Left forelimb (tissue), 1 donor: ENCODE data around the gene STK4.

ENCODE experiments used
- DNase-seq: peaks from one replicate; pipeline ENCODE4 v3.0.0-alpha.2; 2018; ENCODE audit warnings: low spot score

STK4 gene

DNA sequence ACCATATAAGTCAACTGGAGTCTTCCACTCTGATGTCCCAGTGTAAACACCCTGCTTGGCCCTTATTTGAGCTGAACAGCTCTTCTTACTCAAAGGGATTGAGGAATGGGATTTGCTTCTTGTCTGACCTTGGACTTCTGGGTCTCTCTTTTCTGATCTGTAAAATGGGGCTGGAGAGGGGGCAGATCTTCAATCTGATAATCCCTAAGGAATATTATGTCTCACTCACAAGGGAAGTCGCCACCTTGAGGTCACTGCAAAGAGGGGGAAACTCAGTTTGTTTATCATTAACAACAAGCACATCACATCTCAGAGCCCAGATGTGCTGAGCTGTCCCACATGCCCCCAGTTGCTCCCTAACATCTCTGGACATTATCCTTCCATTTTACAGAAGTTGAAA, 119.6 kb downstream of the STK4 start:
- DNase-seq = no peak

DNA sequence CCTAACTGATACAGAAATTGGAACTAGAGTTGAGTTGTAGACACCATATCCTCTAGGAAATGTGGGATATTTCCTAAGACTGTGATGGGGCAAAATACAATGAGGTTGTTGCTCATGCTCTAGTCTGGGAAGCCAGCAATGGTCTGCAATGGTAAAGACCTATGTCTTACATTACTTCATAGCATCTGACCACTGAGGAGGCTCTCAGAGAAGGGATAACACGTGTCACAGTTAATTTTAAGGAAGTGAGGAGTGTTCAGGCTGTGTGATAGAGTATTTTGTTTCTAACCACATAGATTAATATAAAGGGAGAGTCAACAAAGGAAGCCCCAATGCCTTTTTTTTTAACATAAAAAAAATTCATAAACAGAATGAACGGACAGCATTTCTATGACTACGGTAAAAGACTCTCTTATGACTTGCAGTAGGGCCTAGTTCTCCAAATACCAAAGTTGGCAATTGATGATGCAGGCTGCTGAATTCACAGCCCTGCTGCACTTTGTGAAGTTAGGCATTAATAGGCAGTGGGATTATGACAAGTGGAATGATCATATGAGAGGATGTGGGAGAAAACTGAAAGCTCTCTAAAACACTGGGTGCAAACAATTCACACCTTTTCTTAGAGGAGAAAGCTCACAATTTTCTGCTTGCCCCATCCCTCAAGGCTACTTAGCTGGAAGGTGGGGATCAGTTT, 120.9 kb downstream of the STK4 start:
- DNase-seq = no peak

DNA sequence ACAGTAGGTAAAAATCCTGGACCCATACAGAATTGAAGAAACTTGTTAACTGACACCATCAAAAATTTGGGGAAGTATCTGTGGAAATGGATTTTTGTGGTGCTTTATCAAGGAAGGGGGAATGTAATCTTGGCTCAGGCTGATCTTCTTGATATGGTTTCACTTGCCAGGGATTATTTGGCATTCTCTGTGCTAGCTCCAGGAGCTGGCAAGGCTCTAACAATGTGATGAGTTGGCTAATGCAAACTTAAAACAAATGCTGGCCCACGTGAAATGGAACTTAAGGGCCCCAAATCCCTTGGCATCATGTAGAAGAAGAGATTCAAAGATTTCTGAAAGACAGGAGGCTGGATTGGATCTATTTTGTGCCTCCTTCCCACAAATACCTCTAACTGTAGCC, 121.5 kb downstream of the STK4 start:
- no peak for DNase-seq

DNA sequence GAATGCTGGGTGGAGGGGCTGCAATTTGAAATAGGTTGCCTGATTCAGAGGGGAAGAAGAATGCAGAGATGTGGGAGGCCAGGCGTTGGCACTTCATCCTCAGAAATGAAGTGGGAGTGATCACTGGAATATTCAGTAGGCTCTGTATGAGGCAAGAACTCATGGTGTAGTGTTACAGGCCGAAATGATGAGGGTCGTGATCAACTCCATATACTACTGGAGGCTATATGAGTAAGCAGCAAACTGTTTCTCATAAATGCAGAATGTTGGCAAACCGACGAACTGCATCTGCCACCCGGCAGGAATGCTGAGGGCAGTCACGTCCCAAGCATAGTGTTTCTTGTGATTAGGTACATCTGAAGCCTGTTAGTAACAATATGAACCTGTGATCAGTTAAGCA, 121.9 kb downstream of the STK4 start:
- no peak for DNase-seq

DNA sequence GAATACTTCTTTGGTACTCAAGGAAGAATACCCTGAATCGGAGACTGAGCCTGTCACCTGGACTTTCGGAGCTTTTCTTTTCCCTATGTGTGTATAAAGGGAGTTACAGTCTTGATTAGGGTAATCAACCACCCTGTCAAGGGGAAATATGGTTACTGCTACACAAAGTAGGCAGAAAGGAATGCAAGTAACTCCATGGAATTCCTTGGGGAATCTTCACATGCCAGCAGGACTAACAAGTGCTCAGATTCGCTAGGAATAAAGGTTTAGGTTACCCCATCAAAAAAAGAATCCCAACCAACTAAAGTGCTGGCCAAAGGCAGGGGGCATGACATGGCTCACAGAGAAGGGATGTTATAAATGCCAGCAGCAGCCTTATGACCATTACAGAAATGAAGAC, 124.2 kb downstream of the STK4 start:
- DNase-seq = no peak

DNA sequence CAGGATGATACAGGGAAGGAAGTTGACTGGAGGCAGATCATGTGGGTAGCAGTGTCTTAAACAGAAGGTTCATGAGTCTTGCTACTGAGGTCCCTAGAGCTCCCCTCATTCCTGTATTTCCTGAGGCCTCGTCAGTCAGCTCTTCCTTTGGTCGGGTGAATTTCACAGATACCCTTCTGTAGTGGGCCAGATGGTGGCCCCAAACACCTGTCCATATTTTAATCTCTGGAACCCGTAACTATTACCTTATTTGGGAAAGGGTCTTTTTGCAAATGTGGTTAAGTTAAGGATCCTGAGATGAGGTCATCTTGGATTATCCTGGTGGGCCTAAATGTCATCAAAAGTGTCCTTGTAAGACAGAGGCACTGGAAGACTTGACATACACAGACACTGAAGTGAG, 125.1 kb downstream of the STK4 start:
- no peak for DNase-seq

DNA sequence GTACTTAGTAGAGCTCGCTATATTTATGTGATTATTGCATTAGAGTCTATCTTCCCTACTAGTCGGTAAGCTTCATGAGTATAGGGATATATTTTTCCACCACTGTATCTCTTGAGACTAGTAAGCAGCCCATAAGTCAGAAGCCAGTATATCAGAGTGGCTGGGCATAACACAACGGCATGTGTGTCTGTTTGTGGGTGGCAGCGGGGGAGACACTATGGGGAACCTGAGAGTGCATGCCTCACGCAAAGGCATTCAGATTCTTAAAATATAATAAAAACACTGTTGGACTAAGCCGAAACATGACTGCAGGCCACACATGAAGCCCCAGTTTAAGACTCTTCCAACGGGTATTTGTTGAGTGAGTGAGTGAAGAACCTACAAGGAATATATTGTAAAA, 126.6 kb downstream of the STK4 start:
- no peak for DNase-seq

DNA sequence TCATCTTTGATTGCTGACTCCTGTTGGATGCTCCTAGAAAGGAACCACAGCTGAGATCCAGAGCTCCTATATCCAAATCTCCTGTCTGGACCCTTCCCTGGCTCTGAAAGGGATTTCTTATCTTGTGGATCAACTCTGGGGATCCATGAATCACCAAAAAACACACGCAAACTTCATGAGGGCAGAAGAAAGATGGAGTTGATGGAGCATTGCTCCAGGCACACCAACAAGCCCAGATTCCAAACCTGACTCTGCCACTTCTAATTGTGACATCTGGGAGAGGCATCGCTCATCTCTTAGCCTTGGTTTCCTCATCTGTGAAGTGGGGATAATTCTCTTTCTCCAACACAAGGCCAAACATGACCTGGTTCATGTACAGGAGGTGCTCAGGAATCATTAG, 127.9 kb downstream of the STK4 start:
- no peak for DNase-seq

DNA sequence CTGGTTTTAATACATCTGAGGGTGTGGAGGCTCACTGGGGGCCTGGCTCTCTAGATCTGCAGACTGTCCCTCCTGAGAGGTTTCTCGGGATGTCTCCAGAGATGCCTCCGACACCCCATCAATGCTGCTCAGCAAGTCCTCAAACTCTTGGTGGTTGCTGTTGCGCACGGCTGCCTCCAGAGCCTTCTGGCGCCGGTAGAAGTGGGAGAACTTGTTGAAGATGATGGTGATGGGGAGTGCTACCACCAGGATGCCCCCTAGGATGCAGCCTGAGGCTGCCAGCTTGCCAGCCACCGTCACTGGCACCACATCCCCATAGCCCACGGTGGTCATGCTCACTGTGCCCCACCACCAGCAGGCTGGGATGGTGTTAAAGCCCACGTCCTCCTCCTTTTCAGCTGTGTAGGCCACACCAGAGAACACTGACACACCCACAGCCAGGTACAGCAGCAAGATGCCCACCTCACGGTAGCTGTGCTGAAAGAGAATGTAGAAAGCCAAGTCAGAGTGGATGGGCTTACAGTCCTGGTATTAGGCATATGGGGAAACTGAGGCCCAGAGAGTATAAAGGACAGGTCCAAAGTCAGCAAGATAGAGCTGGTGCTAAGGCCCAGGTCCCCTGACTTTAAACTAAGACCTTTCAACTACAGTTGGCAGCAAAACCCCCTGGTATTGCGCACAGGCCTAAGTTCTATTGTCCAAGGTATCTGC, 128.7 kb downstream of the STK4 start:
- no peak for DNase-seq

DNA sequence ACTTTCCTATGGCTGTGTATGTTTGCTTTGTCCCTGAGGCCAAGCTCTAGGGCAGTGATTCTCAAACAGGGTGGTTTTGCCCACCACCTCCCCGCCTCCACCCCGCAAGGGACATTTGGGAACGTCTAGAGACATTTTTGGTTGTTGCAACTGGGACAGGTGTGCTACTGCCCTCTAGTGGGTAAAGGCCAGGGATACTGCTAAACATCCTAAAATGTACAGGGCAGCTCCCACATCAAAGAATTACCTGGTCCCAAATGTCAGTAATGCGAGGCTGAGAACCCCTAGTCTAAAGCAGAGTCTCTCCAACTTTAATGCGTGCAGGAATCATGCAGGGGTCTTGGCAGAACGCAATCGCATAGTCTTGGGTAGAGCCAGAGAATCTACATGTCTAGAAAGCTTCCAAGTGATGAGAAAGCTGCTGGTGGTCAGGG, 129.5 kb downstream of the STK4 start:
- DNase-seq = no peak

DNA sequence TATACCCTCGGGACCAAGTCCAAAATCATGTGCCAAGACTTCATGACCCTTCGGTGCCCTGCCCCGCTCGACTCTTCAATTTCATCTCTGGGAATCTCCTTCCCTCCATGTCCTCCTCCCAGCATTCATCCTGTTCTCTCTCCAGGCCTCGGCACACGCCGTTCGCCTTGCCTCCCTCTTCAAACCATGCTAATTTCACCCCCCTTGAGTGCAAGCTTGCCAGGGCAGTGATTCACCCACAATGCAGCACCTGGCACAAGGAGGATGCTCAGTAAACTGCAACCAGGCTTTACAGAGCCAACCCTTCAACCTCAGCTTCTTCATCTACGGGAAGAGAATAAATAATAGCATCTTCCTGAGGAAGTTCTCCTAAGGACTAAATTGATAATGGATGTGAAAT, 130.5 kb downstream of the STK4 start:
- DNase-seq = no peak

DNA sequence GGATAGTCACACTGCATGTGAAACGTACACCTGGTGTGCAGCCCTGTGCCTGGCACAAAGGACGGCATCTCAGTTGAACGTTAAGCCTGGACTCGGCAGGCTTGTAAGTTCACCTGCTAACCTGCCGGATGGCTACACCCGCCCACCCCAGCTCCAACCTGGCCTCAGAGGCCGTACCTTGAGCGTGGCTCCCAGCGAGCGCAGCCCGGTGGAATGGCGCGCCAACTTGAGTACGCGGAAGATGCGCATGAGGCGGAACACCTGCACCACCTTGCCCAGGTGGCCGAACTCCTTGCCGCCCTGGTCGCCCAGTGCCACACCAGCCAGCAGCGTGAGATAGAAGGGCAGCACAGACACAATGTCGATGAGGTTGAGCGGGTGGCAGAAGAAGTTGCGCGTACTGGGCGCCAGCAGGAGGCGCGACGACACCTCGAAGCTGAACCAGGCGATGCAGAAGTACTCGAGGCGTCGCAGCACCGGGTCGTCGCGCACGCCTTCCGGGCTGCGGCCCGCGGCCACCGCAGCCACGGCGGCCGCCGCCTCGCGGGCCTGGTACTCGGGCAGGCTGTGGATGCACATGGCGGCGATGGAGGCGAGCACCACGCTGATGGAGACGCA, 131.3 kb downstream of the STK4 start:
- DNase-seq = no peak

DNA sequence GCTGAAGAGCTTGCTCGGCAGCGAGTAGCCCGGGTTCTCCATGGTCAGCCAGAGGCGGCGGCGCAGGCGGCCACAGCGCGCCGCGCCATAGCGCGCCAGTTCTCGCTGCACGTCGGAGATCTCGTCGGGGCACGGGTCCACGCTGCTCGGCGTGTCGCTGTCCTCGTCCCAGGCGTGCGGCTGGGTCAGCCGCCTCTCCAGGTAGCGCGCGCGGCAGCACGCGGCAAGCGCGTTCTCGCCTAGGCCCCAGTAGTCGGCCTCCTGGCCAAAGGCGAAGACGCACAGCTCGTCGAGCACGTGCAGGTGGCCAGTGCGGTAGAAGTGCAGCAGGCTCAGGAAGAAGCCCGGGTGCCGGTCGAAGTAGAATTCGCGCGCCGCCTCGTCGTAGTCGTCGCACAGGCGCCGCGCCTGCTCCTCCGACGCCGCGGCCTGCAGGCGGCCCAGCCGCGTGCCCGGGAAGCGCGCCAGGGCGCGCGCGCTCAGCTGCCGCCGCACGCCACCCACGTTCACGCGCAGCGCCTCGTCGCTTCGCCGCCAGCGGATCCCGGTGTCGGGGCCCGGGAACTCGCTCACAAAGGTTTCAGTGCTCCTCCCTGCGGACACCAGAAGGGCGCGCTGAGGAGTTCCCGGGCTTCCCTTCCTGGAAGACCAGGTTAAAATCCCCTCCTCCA, 131.9 kb downstream of the STK4 start:
- DNase-seq = no peak

DNA sequence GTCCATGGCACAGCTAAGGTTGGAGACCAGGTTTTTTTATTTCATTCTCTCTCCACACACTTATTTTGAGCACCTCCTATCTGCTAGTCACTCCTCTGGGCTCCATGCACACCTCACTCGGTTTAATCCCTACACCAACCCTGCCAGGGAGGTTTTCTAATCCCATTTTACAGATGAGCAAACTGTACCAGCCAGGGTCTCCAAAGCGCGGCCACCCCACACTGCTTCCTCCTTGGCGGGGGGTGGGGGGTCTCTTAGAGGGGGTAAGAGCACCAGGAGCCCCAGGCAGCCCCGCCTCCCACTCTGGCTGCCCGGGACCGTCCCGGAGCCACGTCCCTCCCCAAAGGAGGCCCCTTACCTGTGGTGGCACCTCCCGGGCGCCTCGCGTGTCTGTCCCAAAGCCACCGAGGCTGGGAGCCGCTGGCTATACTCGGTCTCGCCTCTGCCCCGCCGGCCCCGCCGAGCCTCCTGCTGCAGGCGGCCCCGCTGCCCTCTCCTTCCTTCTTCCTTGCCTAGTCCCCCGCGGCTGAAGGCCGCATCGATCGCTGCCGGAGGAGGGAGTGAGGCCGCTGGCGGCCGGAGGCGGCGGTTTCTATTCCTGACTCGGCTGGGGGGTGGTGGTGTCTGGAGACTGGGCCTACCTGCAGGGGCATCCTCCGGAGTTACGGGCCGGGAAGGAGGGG, 134.4 kb downstream of the STK4 start, which contains the start of gene KCNS1:
Gene KCNS1 (minus strand): TSS at position 565 of the 683 bp plus-strand sequence. CDS start 1,891 bp downstream, outside the sequence.
- no peak for DNase-seq

DNA sequence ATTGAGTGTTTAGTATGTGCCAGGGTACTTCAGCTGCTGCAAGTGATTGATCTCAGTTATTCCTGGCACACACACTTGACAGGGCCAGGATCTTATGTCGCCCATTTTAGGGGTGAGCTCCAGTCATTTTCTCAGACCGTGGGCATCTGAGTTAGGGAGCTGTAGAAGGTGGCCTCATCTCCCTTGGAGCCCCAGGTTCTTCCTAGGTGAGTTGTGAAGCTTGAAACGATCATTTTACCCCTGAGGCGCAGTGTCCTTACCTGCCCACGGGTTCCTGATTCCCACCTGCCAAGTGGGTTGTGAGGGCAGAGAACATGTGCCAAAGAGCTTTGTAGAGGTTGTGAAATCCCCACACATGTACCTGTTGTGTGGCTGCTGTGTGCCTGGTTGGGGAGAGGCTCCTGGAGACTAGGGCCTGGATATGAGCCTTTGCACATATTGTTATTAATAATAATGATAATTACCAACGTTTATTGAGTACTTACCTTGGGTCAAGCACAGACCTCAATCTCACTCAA, 135.1 kb downstream of the STK4 start:
- DNase-seq = no peak

DNA sequence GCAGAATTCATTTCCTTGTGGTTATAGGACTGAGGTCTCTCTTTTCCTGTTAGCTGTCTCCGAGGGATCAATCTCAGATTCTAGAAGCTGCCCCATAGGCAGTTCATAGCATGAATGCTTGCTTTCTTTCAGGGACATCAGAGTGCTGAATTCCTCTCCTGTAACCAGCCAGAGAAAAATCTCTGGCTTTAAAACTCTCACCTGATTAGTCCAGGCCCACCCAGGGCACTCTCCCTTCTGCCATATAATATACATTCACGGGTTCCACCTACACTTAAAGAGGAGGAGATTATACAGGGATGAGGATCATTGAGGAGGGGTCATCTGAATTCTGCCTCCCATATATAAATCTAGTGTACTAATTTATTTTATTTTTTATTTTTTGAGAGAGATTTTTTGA, 136.8 kb downstream of the STK4 start:
- DNase-seq = no peak

DNA sequence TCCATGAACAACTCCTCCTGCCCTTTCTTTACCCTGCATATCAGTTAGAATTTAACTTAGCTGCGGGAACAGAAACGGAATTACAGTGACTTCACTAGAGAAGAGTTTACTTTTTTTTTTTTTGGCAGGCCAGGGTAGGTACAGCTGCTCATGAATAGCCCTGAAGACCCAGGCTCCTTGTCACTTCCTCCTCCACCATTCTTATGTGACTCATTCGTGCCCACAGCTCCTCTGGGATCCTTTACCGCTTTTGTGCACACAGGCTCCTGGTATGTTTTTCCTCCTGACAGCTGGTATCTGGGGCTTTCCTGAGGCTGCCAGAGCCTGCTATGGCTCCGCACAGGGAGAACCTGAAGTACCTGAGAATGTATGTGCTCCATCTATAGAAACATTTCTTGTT, 138.5 kb downstream of the STK4 start:
- no peak for DNase-seq

DNA sequence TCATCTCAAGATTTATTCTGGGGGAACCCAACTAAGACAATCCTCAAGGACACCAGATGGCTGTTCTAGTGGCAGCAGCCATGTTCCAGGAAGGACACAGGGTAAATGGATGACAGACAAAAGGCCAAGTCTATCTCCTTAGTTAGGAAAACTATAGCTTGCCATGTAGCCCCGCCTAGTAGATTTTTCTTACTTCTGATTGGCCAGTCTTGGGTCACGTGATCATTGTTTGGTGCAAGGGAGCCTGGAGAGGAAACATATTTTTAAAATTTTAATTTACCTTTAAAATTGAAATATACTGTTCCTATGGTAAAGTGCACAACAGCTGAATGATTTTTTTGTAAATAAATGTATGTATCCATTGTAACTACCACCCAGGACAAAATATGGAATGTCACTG, 139.0 kb downstream of the STK4 start:
- no peak for DNase-seq

DNA sequence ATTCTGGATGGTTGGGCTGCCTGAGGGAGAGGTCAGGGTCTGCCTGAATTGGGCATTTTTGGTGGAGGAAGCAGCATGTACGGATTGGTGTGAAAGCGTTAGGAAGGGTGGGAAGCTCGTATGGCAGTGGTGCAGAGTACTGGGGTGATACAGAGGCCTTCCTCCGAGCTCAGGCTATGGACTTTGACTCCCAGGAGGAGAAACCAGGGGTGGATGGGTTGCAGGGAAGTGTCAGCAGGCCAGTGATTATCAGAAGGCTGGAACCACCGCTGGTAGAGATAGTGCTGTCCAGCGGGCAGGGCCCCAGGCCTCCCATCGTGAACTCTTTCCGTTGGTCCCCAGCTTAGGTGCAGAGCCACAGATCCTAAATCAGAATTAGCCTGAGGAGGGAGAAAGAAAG, 143.3 kb downstream of the STK4 start:
- DNase-seq = no peak

DNA sequence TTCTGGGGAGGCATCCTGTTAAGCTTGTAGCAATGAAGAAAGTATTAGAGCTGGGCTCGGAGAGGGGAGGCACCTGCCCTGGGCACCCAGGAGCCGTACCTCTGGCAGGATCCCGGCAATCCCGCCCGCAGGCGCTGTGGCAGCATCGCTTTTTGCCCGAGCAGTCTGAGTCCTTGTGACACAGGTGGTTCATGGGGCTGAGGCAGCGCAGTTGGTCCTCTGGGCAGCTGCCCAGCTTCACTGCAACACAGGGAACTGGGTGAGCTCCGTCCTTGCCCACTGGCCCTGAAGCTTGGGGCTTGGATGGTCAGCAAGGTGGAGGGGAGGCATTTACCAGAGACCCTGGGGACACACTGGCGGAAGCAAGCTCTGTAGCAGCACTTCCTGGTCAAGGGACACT, 144.0 kb downstream of the STK4 start:
- DNase-seq = no peak

DNA sequence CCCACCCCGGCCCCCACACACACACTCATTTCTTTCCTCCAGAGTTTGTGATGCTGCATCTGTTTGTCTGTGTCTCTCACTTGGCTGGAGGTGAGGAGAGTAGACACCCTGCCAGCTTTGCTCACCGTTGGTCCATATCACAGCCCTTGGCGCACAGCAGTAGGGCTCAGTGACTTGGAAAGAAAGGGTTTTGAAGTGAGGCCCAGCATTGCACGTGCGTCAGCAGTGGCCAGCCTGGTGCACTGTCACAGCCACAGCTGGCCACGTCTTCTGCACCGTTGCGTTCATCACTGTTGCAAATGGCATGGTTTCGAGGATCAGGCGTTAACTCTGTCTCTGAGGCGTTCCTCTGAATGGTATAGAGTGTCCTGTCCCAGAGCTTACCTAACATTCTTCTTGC, 145.0 kb downstream of the STK4 start:
- DNase-seq = no peak
